Activated T-helper 17 cell treated with anti-CD3 and anti-CD28 coated beads, Interleukin-2, amount 50 U/mL, for 72 hours (primary cell): Measurements from ENCODE around the gene EN2. TPM values are rescaled to one million over a fixed set of nuclear protein-coding genes. Genes with fewer than 3 reads are reported as not detected.

Source experiments
- ATAC-seq: fragments of 150-1000 bp; cut with Tn5 transposase; replicated peaks from 2 replicates; pipeline ENCODE4 v1.10.0; 2021; ENCODE audit warnings: mild to moderate bottlenecking, moderate library complexity
- H3K27ac Mint-ChIP-seq: one replicate; pipeline ENCODE4 v1.8.0; 2022; ENCODE audit warnings: mixed read lengths
- H3K27me3 Mint-ChIP-seq: one replicate; pipeline ENCODE4 v1.8.0; 2022; ENCODE audit warnings: mixed read lengths
- H3K36me3 Mint-ChIP-seq: one replicate; pipeline ENCODE4 v1.8.0; 2022; ENCODE audit warnings: low read depth, mild to moderate bottlenecking, mixed read lengths
- H3K4me1 Mint-ChIP-seq: one replicate; pipeline ENCODE4 v1.8.0; 2022; ENCODE audit warnings: mixed read lengths
- H3K4me3 Mint-ChIP-seq: one replicate; pipeline ENCODE4 v1.8.0; 2022; ENCODE audit warnings: mild to moderate bottlenecking, mixed read lengths
- H3K9me3 Mint-ChIP-seq: one replicate; pipeline ENCODE4 v1.8.0; 2022; ENCODE audit warnings: mixed read lengths
- total RNA-seq, 2 donors: library from RNA; stranded (reverse); gene quantifications; one replicate each; pipeline ENCODE4 v1.2.3, GENCODE V29; 2022

Gene EN2
- total RNA-seq, 2 donors from 2014 or later = not detected

GRCh38 chr7:155462163-155462735, 4.3 kb downstream of the EN2 start:
- Mint-ChIP-seq H3K36me3 (no peaks in the 10 kb centered on the region), H3K9me3 (no peaks in the 10 kb centered on the region), H3K4me1 (no peaks in the 10 kb centered on the region), H3K27me3 (peaks cover 40% of the 10 kb centered on the region), H3K27ac (no peak overlapping the region), H3K4me3 (no peak overlapping the region)
- no peak for ATAC-seq

GRCh38 chr7:155463114-155463811, 5.3 kb downstream of the EN2 start:
- no peaks in the 10 kb centered on the region for H3K36me3 Mint-ChIP-seq
- H3K4me3 Mint-ChIP-seq = no peak overlapping the region
- no peak overlapping the region for H3K27ac Mint-ChIP-seq
- H3K9me3 Mint-ChIP-seq = no peaks in the 10 kb centered on the region
- no peaks in the 10 kb centered on the region for H3K4me1 Mint-ChIP-seq
- ATAC-seq = no peak
- peaks cover 43% of the 10 kb centered on the region for H3K27me3 Mint-ChIP-seq

GRCh38 chr7:155464183-155464582, 6.3 kb downstream of the EN2 start:
- ATAC-seq = no peak
- peaks cover 50% of the 10 kb centered on the region for H3K27me3 Mint-ChIP-seq
- no peaks in the 10 kb centered on the region for H3K36me3 Mint-ChIP-seq
- H3K27ac Mint-ChIP-seq = no peak overlapping the region
- H3K9me3 Mint-ChIP-seq = no peaks in the 10 kb centered on the region
- peaks cover 4% of the 10 kb centered on the region for H3K4me1 Mint-ChIP-seq
- no peak overlapping the region for H3K4me3 Mint-ChIP-seq

- Mint-ChIP-seq H3K27ac (no peak overlapping the region), H3K4me3 (no peak overlapping the region), H3K36me3 (no peaks in the 10 kb centered on the region), H3K4me1 (peaks cover 4% of the 10 kb centered on the region), H3K9me3 (no peaks in the 10 kb centered on the region), H3K27me3 (peaks cover 50% of the 10 kb centered on the region)
- ATAC-seq = no peak
Measured at GRCh38 chr7:155464948-155465739, 7.2 kb downstream of the EN2 start.

DNA sequence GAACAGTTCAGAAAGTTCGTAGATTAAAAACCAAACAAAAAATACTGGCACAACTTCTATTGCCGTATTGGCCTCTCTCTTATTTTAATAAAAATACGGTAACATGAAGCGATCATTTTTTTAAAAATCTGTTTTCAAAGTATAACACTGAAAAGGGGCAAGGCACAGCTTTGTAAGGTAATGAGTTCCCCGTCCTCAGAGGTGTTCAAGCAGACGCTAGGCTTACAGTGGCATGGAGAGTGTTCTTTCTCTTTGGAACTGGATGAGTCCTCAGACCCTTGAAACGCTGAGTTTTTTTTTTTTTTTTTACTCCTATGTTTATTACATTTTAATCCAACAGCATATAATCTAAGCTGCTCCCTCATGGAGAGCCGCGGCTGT, 7.8 kb downstream of the EN2 start:
- Mint-ChIP-seq H3K4me3 (no peak overlapping the region), H3K4me1 (peaks cover 4% of the 10 kb centered on the region), H3K27ac (no peak overlapping the region), H3K27me3 (peaks cover 54% of the 10 kb centered on the region), H3K9me3 (no peaks in the 10 kb centered on the region), H3K36me3 (no peaks in the 10 kb centered on the region)
- no peak for ATAC-seq

- Mint-ChIP-seq H3K36me3 (no peaks in the 10 kb centered on the region), H3K4me1 (peaks cover 4% of the 10 kb centered on the region), H3K4me3 (no peak overlapping the region), H3K27me3 (peaks cover 55% of the 10 kb centered on the region), H3K9me3 (no peaks in the 10 kb centered on the region), H3K27ac (no peak overlapping the region)
- ATAC-seq = no peak
Measured at GRCh38 chr7:155466142-155466813, 8.3 kb downstream of the EN2 start.

GRCh38 chr7:155466814-155467733, 9.1 kb downstream of the EN2 start:
- Mint-ChIP-seq H3K27ac (no peak overlapping the region), H3K36me3 (no peaks in the 10 kb centered on the region), H3K4me3 (peak overlapping the region; percentile 27), H3K9me3 (no peaks in the 10 kb centered on the region), H3K27me3 (peaks cover 53% of the 10 kb centered on the region), H3K4me1 (peaks cover 4% of the 10 kb centered on the region)
- ATAC-seq = peak; percentile 31

DNA sequence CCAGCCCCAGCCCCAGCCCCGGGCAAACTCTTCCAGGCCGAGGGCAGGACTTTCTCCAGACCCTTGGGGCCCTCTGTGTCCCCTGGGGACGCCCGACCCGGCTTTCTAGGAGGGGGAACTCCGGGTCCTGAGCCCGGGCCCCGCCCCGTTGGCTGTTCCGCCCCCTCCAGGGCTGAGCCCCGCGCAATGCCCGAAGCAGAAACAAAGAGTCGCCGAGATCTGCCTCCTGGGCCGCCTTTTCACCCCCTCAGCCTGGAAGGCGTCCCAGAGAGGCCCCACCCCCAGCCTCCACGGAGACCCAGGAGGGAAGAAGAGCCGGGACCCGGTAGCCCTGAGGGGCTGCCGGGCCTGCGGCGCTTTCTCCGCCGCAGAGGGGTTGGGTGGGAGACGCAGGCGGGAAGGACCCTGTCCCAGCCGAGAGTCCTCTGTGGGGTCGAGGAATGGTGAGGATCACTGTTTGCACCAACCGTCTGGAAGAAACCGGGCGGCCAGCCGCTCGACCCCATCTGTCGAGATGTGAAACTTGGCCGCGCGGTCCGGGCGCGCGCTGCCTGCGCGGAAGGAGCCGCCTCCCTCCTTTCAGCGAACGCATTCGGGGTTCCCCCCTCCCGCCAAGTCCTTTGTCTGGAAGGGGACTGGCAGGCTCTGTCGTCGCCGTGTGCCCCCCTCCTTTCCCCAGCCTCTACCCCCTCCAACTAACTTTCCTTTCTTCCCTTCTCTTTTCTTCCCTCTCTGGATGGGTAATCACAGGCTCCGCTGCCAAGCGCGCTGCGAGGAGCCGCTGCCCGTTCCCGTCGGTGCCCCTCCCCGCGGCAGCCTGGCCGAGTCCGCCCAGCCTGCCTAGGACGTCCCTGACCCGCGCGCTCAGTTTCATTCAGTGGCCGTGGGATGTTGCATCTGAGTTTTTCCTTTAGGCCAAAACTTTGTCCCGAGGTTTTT, 10.2 kb downstream of the EN2 start:
- Mint-ChIP-seq H3K36me3 (no peaks in the 10 kb centered on the region), H3K27me3 (peaks cover 54% of the 10 kb centered on the region), H3K4me3 (peak overlapping the region; percentile 27), H3K27ac (no peak overlapping the region), H3K9me3 (no peaks in the 10 kb centered on the region), H3K4me1 (peaks cover 4% of the 10 kb centered on the region)
- ATAC-seq = no peak

DNA sequence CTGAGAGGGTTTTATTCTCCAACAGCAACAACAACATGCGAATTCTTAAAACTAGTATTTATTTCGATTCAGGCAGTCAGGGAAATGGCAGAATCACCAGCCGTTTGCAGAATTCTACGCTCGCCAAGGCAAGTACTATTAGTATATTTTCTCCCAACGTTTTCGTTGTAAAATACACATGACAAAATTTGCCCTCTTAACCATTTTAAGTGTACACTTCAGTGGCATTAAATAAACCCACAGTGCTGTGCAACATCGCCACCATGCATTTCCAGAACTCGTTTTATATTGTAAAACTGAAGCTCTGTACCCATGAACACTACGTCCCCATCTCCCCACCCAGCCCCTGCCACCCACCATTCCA, 10.8 kb downstream of the EN2 start:
- H3K27me3 Mint-ChIP-seq = peaks cover 54% of the 10 kb centered on the region
- H3K4me3 Mint-ChIP-seq = no peak overlapping the region
- no peak for ATAC-seq
- no peak overlapping the region for H3K27ac Mint-ChIP-seq
- no peaks in the 10 kb centered on the region for H3K9me3 Mint-ChIP-seq
- H3K4me1 Mint-ChIP-seq = peaks cover 4% of the 10 kb centered on the region
- no peaks in the 10 kb centered on the region for H3K36me3 Mint-ChIP-seq

GRCh38 chr7:155469311-155470185, 11.6 kb downstream of the EN2 start:
- Mint-ChIP-seq H3K9me3 (no peaks in the 10 kb centered on the region), H3K4me1 (peaks cover 4% of the 10 kb centered on the region), H3K27me3 (peaks cover 60% of the 10 kb centered on the region), H3K27ac (no peak overlapping the region), H3K4me3 (no peak overlapping the region), H3K36me3 (no peaks in the 10 kb centered on the region)
- no peak for ATAC-seq

GRCh38 chr7:155470186-155470487, 12.2 kb downstream of the EN2 start:
- H3K4me1 Mint-ChIP-seq = peaks cover 4% of the 10 kb centered on the region
- H3K9me3 Mint-ChIP-seq = no peaks in the 10 kb centered on the region
- H3K36me3 Mint-ChIP-seq = no peaks in the 10 kb centered on the region
- peaks cover 66% of the 10 kb centered on the region for H3K27me3 Mint-ChIP-seq
- no peak overlapping the region for H3K27ac Mint-ChIP-seq
- no peak overlapping the region for H3K4me3 Mint-ChIP-seq
- no peak for ATAC-seq

DNA sequence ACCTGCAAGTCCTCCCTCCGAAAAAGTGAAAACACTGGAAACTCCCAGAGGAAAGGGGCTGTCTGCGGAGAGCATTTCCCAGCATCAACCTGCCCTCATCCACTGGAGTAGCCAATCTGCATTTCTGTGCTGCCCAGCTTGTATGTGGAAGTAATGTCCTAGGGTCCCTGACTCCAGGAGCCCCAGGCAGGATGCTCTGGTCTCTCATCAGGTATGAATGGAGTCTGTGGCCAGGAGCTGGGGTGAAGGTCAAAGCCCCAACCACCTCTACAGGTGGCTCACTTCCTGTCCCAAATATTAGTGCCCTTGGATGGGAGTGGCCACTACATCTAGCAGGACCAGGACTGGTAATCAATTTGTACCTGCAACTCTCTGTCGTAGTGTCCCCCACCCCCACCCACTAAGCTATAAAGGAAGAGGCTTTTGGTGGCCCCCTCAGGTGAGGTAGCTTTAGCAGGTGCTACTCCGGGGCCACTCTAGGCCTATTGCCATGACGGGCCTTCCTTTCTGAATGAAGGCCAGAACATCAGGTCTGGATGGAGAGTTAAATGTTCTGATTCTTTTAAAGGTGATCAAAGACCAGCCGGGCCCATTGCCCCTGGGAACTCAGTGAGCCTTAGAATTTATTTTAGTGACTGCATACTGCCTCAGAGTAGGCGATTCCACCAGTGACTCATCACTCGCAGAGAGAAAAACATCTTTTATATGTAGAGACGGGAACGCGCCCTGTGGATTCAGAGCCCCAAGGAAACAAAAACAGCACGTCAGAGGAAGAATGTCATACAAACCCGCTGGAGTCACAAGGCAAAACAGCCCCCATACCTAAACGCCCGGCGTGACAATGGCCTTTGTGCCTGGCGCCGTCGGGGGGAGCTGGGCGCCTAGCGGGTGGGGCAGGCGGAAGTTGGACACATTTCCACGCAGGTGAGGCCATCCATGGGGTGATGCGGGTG, 13.0 kb downstream of the EN2 start:
- Mint-ChIP-seq H3K27ac (no peak overlapping the region), H3K9me3 (no peaks in the 10 kb centered on the region), H3K4me1 (peaks cover 4% of the 10 kb centered on the region), H3K4me3 (no peak overlapping the region), H3K36me3 (no peaks in the 10 kb centered on the region), H3K27me3 (peaks cover 71% of the 10 kb centered on the region)
- peak; percentile 43 for ATAC-seq
